Measurements from ENCODE around the gene SPTBN1.

GRCh38 chr2:54704238-54704637 lies 248.1 kb downstream of the SPTBN1 start:
- TF ChIP-seq CTCF (conservative IDR thresholded peaks at IDR 0.05; ENCODE audit: low read depth, low read length) (no peak), EZH2phosphoT487 (IDR thresholded peaks at IDR 0.05; ENCODE audit: borderline replicate concordance, low read length) (no peak), EZH2 (IDR thresholded peaks at IDR 0.05; ENCODE audit: low read length, unreplicated experiment) (no peak)

All from PC-3 (cell line).